Measurements from ENCODE around the gene TP53TG5. TPM values are rescaled to one million over a fixed set of nuclear protein-coding genes. Genes with fewer than 3 reads are reported as not detected.
A peak's percentile ranks its signal among the peaks of the same experiment; 100 is the strongest.

The TP53TG5 gene
- total RNA-seq, 3 donors from 2014 or later (not counting 1 experiment from before 2014, with no cell fraction given), result 0.14 TPM; not detected in 2

GRCh38 chr20:45339084-45339483 is 39.0 kb downstream of the TP53TG5 start:
- no peaks in the 10 kb centered on the region for H3K4me1 Mint-ChIP-seq
- no peak for DNase-seq
- ATAC-seq, result no peak
- no peaks in the 10 kb centered on the region for H3K27me3 Mint-ChIP-seq (ENCODE audit: low read depth in 2 of 2)
- H3K4me1 ChIP-seq (ENCODE audit: control insufficient read depth, insufficient read depth, low read length), result no peaks in the 10 kb centered on the region
- no peaks in the 10 kb centered on the region for H3K36me3 ChIP-seq (ENCODE audit: control insufficient read depth, insufficient read depth, low read length)
- H3K4me3 Mint-ChIP-seq, result no peak overlapping the region
- intact Hi-C loops (cut with micrococcal nuclease), result no loop called here
- H3K27ac ChIP-seq (ENCODE audit: low read length), result no peak overlapping the region
- TF ChIP-seq CTCF (IDR thresholded peaks at IDR 0.05), result no peak
- 91% methylated on average over 6 of the region's 6 CpGs for WGBS (ENCODE audit: insufficient coverage)
- H3K27ac Mint-ChIP-seq, result no peak overlapping the region
- H3K36me3 Mint-ChIP-seq, result no peaks in the 10 kb centered on the region
- H3K9me3 Mint-ChIP-seq, result no peaks in the 10 kb centered on the region
- no peak overlapping the region for H3K4me3 ChIP-seq (ENCODE audit: low read length)
- no peaks in the 10 kb centered on the region for H3K27me3 ChIP-seq (ENCODE audit: control insufficient read depth, insufficient read depth, low read length)
- no peaks in the 10 kb centered on the region for H3K9me3 ChIP-seq (ENCODE audit: control insufficient read depth, insufficient read depth, low read length)

GRCh38 chr20:45338121-45339030 is 39.7 kb downstream of the TP53TG5 start:
- ATAC-seq, result no peak
- intact Hi-C loops (cut with micrococcal nuclease), result no loop called here
- H3K27ac Mint-ChIP-seq, result no peak overlapping the region
- no peaks in the 10 kb centered on the region for H3K27me3 Mint-ChIP-seq (ENCODE audit: low read depth in 2 of 2)
- no peaks in the 10 kb centered on the region for H3K9me3 ChIP-seq (ENCODE audit: control insufficient read depth, insufficient read depth, low read length)
- H3K4me1 ChIP-seq (ENCODE audit: control insufficient read depth, insufficient read depth, low read length), result no peaks in the 10 kb centered on the region
- H3K36me3 Mint-ChIP-seq, result no peaks in the 10 kb centered on the region
- H3K4me3 ChIP-seq (ENCODE audit: low read length), result no peak overlapping the region
- H3K4me1 Mint-ChIP-seq, result no peaks in the 10 kb centered on the region
- H3K27me3 ChIP-seq (ENCODE audit: control insufficient read depth, insufficient read depth, low read length), result no peaks in the 10 kb centered on the region
- no peak overlapping the region for H3K4me3 Mint-ChIP-seq
- no peaks in the 10 kb centered on the region for H3K9me3 Mint-ChIP-seq
- H3K27ac ChIP-seq (ENCODE audit: low read length), result no peak overlapping the region
- WGBS (ENCODE audit: insufficient coverage), result 94% methylated on average over 11 of the region's 11 CpGs
- no peaks in the 10 kb centered on the region for H3K36me3 ChIP-seq (ENCODE audit: control insufficient read depth, insufficient read depth, low read length)
- TF ChIP-seq CTCF (IDR thresholded peaks at IDR 0.05), result no peak
- no peak for DNase-seq

- Mint-ChIP-seq H3K4me3 (no peak overlapping the region), H3K36me3 (no peaks in the 10 kb centered on the region), H3K4me1 (no peaks in the 10 kb centered on the region), H3K9me3 (no peaks in the 10 kb centered on the region), H3K27ac (peak overlapping the region in 1 of 2 donors; percentile 11), H3K27me3 (ENCODE audit: low read depth in 2 of 2) (no peaks in the 10 kb centered on the region)
- no peak for DNase-seq
- no peaks in the 10 kb centered on the region for H3K27me3 ChIP-seq (ENCODE audit: control insufficient read depth, insufficient read depth, low read length)
- no peaks in the 10 kb centered on the region for H3K36me3 ChIP-seq (ENCODE audit: control insufficient read depth, insufficient read depth, low read length)
- ATAC-seq, result no peak
- intact Hi-C loops (cut with micrococcal nuclease), result no loop called here
- H3K9me3 ChIP-seq (ENCODE audit: control insufficient read depth, insufficient read depth, low read length), result no peaks in the 10 kb centered on the region
- no peaks in the 10 kb centered on the region for H3K4me1 ChIP-seq (ENCODE audit: control insufficient read depth, insufficient read depth, low read length)
- H3K4me3 ChIP-seq (ENCODE audit: low read length), result no peak overlapping the region
- no peak overlapping the region for H3K27ac ChIP-seq (ENCODE audit: low read length)
- 96% methylated on average over 15 of the region's 15 CpGs for WGBS (ENCODE audit: insufficient coverage)
- no peak for TF ChIP-seq CTCF (IDR thresholded peaks at IDR 0.05)
Observed at GRCh38 chr20:45337367-45338120, 40.6 kb downstream of the TP53TG5 start.
